ENCODE data around the gene TFEB.

DNA sequence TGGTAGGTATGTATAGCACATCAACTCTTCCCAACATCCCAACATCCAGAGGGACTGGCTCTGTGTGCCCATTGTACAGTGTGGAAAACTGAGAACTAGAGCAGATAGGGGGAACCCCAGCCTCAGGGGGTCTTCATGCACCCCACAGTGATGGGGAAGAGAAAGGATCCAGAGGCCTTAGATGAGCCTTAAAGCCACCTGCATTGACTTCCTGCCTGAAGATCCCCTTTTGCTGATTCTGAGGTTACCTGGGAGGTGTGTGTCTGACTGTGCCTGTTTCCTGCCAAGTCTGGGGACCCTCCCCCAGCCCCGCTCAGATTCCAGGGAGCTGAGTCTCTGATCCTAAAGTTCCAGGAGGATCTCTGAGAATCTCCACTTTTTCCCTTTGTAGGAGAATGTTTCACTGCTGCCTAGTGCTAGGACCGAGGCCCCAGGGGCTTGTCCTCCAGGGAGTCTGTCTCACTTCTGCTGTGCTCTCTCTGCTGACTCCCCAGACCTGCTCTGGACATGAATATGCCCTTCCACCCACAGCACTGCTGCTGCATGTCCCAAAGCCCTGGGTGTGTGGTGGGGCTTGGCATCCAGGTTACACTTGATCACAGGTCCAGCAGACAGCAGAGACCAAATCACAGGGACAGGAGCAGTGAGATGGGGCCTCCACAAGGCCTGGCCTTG lies 24.6 kb upstream of the TFEB start:
- TF ChIP-seq, protein P1, sequence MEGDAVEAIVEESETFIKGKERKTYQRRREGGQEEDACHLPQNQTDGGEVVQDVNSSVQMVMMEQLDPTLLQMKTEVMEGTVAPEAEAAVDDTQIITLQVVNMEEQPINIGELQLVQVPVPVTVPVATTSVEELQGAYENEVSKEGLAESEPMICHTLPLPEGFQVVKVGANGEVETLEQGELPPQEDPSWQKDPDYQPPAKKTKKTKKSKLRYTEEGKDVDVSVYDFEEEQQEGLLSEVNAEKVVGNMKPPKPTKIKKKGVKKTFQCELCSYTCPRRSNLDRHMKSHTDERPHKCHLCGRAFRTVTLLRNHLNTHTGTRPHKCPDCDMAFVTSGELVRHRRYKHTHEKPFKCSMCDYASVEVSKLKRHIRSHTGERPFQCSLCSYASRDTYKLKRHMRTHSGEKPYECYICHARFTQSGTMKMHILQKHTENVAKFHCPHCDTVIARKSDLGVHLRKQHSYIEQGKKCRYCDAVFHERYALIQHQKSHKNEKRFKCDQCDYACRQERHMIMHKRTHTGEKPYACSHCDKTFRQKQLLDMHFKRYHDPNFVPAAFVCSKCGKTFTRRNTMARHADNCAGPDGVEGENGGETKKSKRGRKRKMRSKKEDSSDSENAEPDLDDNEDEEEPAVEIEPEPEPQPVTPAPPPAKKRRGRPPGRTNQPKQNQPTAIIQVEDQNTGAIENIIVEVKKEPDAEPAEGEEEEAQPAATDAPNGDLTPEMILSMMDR (IDR thresholded peaks at IDR 0.05): no peak
- no peak for TF ChIP-seq ZFX (IDR thresholded peaks at IDR 0.05; ENCODE audit: borderline replicate concordance)

All from 22Rv1 (cell line).